Erythroblast (primary cell): ENCODE measurements around the gene SETD4.

Source experiments
- GATA1 ChIP-seq: IDR thresholded peaks from 2 replicates; pipeline ENCODE4 v1.6.1; 2011; ENCODE audit warnings: low read depth, mild to moderate bottlenecking, control low read depth, low read length, moderate library complexity
- POLR2A ChIP-seq: IDR thresholded peaks from 2 replicates; pipeline ENCODE4 v1.6.1; 2011; ENCODE audit warnings: mild to moderate bottlenecking, low read length

GRCh38 chr21:36010801-36011200 lies 49.5 kb downstream of the SETD4 start:
- no peak for TF ChIP-seq POLR2A
- TF ChIP-seq GATA1 = no peak
